ACC112 (cell line): ENCODE data around the gene FYN.

Experiments
- H2AFZ ChIP-seq: fragments of 200-600 bp; sonication (generic); one replicate; pipeline ENCODE4 v1.6.0; 2017; ENCODE audit warnings: antibody characterized with exemption, low read length; ENCODE audit not compliant: unreplicated experiment
- H3K27ac ChIP-seq: fragments of 200-600 bp; sonication (generic); 2 replicates; pipeline ENCODE4 v1.5.1; 2014; ENCODE audit warnings: low read depth, mild to moderate bottlenecking, antibody characterized with exemption, low read length, moderate library complexity
- H3K27me3 ChIP-seq: fragments of 200-600 bp; sonication (generic); 2 replicates; pipeline ENCODE4 v1.6.1; 2014; ENCODE audit warnings: mild to moderate bottlenecking, antibody characterized with exemption, low read length, moderate library complexity, mixed read lengths; ENCODE audit not compliant: insufficient read depth
- H3K36me3 ChIP-seq: fragments of 200-600 bp; sonication (generic); 2 replicates; pipeline ENCODE4 v1.6.1; 2016; ENCODE audit warnings: mild to moderate bottlenecking, antibody characterized with exemption, low read length, moderate library complexity, mixed read lengths; ENCODE audit not compliant: insufficient read depth
- H3K4me1 ChIP-seq: fragments of 200-600 bp; sonication (generic); one replicate; pipeline ENCODE4 v1.6.1; 2016; ENCODE audit warnings: low read length, mixed read lengths; ENCODE audit not compliant: insufficient read depth, unreplicated experiment, control insufficient read depth
- H3K4me3 ChIP-seq: fragments of 200-600 bp; sonication (generic); 2 replicates; pipeline ENCODE4 v1.5.1; 2014; ENCODE audit warnings: mild to moderate bottlenecking, low read depth, low read length
- H3K79me2 ChIP-seq: fragments of 200-600 bp; sonication (generic); one replicate; pipeline ENCODE4 v1.6.0; 2016; ENCODE audit warnings: low read length; ENCODE audit not compliant: control insufficient read depth, unreplicated experiment, insufficient read depth

FYN gene

DNA sequence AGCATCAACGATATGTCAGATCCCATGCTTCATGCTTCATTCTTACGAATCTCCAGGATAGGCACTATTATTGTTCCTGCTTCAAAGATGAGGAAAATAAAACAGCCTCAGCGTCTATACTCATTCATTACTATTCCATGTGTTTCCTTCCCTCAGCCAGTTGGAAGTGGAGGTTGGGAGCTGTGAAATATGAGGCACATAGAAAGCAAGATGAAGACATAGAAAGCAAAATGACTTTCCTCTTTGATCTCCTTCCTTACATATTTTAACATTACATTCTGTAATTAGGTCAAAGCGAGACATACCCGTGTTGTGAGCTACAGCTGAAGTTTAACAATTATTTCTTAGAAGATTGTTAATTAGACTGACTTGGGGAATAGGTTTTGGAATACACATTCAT is 125.4 kb downstream of the FYN start:
- Histone ChIP-seq H3K27me3 (no peaks in the 10 kb centered on the region), H3K27ac (no peak overlapping the region), H3K4me3 (no peak overlapping the region), H2AFZ (no peak overlapping the region), H3K4me1 (peaks cover 28% of the 10 kb centered on the region), H3K36me3 (no peaks in the 10 kb centered on the region), H3K79me2 (no peaks in the 10 kb centered on the region)

DNA sequence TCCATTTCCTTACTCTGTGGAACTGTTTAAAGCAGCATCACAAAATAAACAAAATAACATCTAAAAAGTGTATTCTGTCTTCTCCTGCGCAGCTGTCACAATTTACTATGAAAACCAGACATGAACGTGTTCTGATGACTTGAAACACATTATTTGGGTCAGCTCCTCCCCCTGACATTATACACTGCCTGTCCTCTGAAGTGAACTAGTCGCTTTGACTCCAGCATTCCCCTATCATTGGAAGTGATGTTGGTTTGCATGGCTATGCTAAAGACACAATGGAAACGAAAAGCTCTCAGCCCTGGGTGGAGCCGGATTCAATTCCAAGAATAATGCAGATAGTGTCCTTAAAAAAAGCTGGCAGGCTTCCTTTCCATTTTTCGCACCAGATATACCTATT is 125.9 kb downstream of the FYN start:
- Histone ChIP-seq H2AFZ (no peak overlapping the region), H3K36me3 (no peaks in the 10 kb centered on the region), H3K4me3 (no peak overlapping the region), H3K4me1 (peaks cover 28% of the 10 kb centered on the region), H3K27ac (no peak overlapping the region), H3K79me2 (no peaks in the 10 kb centered on the region), H3K27me3 (no peaks in the 10 kb centered on the region)

DNA sequence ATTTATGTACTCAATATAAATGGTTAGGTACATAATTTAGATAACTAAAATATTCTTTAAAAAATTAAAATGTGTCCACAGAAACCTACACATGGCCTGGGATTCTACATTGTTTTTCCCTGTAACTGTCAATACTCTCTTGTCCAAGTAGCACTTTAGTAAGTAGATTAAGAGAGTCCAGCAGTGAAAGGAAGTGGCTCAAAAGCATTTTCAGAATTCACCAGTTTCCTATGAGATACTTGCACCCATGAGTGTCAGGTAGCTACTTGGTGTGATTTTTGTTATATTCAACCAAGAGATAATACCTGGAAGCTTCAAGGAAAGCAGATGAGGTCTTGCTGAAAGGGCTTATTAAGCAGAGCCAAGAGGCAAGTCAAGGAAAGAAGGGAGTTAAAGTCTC is 126.3 kb downstream of the FYN start:
- Histone ChIP-seq H3K79me2 (no peaks in the 10 kb centered on the region), H3K27ac (no peak overlapping the region), H3K4me3 (no peak overlapping the region), H3K36me3 (no peaks in the 10 kb centered on the region), H2AFZ (no peak overlapping the region), H3K27me3 (no peaks in the 10 kb centered on the region), H3K4me1 (peaks cover 28% of the 10 kb centered on the region)

DNA sequence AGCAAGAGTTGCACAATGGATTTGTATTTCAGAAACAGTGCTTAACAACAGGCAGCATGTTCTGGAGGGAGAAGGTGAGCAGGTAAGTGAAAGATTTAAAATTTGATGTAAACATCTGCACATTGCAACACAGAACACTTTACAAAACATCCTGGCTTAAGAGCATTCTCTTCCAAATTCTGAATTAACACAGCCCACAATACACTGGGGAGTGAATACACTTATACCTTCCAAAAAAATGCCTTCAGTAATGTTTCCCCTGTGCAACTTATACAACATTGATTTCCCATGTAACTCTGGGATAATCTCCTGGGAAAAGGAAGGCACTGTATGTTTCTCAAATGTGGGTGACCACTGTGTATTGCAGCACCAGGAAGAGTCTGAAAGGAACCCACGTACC is 127.6 kb downstream of the FYN start:
- Histone ChIP-seq H3K36me3 (no peaks in the 10 kb centered on the region), H2AFZ (no peak overlapping the region), H3K79me2 (no peaks in the 10 kb centered on the region), H3K4me1 (peaks cover 24% of the 10 kb centered on the region), H3K27ac (no peak overlapping the region), H3K27me3 (no peaks in the 10 kb centered on the region), H3K4me3 (no peak overlapping the region)

DNA sequence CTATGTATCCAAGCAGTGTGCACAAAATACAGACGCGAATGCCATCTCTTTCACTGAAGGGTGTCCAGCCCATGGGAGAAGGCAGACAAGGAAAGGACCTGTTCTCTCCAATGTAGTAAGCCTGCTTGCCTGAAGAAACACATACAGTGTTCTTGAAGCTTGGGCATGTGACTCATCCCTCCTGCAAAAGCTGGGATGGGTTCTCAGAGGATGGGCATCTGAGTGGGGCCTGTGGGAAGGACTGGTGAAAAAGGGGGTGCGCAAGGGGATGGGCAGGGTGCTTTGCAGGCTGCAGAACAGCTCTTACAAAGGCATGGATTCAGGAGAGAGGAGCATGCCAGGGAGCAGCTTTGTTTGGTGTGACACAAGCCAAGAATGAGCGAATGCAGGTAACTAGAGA is 128.1 kb downstream of the FYN start:
- H3K4me1 ChIP-seq = peaks cover 24% of the 10 kb centered on the region
- no peak overlapping the region for H3K4me3 ChIP-seq
- no peaks in the 10 kb centered on the region for H3K79me2 ChIP-seq
- no peaks in the 10 kb centered on the region for H3K27me3 ChIP-seq
- H2AFZ ChIP-seq = no peak overlapping the region
- H3K27ac ChIP-seq = no peak overlapping the region
- H3K36me3 ChIP-seq = no peaks in the 10 kb centered on the region

DNA sequence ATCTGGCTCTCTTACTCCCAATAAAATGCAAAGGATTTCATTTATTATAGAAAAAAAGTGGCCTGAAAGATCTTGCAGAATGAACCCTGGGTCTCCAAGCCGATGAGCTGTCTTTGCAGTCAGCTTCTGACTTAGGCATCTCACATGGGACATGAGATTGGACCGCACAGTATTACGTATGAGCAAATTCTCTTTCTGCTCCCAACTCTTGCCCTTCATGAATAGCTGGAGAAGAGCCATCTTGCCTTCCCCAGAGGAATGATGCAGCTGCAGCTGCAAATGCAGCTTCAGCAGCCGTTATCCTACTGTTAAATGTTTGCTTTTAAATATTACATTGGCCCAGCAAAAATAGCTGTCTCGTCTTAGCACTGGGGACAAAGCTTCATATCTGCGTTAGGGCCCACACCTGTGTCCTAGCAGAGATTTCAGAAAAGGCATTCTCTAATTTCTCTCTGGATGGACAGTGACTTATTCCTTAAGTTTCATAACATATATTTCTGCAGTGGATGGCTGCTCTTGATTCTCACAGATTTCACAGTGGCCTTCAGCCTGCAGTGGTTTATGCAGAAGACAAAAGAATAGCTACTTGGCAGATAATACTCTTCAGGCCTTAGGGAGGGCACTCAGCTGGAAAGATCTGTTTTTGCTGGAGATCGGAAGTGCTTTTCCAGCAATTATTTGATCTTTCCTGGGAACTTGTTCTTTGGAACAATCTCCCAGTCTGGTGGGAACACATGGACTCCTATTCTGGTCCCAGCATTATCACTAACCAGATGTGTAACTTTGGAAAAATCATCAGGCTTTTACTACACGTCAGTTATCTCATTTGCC is 129.2 kb downstream of the FYN start:
- H2AFZ ChIP-seq = no peak overlapping the region
- no peaks in the 10 kb centered on the region for H3K79me2 ChIP-seq
- no peaks in the 10 kb centered on the region for H3K36me3 ChIP-seq
- peak overlapping the region; percentile 27; the same call in 1 of the 2 replicates for H3K27ac ChIP-seq
- no peak overlapping the region for H3K4me3 ChIP-seq
- peaks cover 24% of the 10 kb centered on the region for H3K4me1 ChIP-seq
- H3K27me3 ChIP-seq = no peaks in the 10 kb centered on the region

DNA sequence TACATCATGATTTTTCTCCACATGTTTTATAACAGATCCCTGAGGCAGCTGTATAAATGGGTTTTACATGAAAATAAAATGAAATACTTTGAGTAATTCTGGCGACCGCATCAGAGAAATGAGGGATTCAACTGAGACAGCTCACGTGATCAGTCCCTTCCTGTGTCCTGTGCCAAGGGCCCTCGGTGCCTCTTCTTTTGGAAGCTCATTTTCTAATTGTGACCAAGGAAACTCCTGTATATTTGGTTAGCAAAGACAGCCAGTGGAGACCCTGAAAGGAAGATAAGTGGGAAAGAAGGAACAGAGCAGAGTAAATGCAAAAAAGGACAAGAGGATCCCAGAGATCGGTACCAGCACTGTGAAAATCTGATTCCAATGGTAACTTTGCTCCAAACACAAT is 129.9 kb downstream of the FYN start:
- Histone ChIP-seq H3K27ac (peak overlapping the region; percentile 27; the same call in 1 of the 2 replicates), H3K36me3 (no peaks in the 10 kb centered on the region), H3K4me1 (peaks cover 24% of the 10 kb centered on the region), H2AFZ (no peak overlapping the region), H3K79me2 (no peaks in the 10 kb centered on the region), H3K27me3 (no peaks in the 10 kb centered on the region), H3K4me3 (no peak overlapping the region)

DNA sequence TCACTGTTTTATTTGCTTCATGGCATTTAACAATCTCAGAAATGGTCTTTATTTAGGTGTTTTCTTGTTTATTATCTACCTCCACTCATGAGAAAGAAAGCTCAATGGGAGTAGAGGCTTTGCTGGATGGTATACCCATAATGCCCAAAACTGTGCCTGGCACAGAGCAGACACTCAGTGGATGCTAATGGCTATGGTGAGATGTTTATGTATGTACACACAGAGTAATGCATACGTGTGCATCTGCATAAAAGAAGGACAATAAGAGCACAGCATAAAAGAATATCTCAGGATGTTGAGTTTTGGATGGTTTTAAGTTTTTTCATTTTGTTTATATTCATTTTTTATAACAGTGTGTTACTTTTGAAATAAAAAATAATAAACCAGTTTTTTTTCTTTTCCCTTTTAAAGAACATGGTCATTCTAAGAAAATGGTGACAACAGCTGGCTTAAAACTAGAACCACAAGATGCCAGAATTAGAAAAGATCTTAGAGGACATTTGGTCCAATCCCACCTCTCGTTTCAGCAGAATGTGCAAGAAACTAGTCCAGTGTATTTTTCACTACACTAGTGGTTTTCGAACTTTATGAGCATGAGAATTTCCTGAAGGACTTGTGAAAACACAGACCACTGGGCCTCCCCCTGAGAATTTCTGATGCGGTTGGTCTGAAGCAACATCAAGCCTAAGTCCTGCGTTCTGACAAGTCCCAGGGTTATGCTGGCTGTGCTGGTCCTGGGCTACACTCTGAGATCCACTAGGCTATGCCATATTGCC is 131.9 kb downstream of the FYN start:
- H3K4me3 ChIP-seq = no peak overlapping the region
- H3K27me3 ChIP-seq = no peaks in the 10 kb centered on the region
- no peak overlapping the region for H2AFZ ChIP-seq
- H3K36me3 ChIP-seq = no peaks in the 10 kb centered on the region
- H3K27ac ChIP-seq = no peak overlapping the region
- H3K4me1 ChIP-seq = peaks cover 30% of the 10 kb centered on the region
- no peaks in the 10 kb centered on the region for H3K79me2 ChIP-seq

DNA sequence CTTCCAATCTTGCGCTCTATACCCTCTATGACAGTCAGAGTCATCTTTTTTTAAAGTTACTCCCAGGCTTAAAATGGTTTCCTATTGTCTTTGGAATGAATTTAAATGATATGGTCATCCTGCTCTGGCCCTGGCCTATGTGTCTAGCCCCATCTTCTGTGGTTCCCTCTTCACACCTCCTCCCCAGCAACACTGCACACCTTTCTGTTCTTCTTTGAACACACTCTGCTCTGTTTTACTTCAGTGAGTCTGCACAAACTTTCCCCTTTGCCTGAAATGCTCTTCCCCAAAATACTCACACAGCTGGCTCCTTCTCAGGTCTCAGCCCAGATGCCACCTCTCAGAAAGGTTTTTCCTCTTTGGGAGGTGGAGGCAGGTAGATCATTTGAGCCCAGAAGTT is 132.7 kb downstream of the FYN start:
- Histone ChIP-seq H3K4me3 (no peak overlapping the region), H3K27me3 (no peaks in the 10 kb centered on the region), H2AFZ (no peak overlapping the region), H3K27ac (no peak overlapping the region), H3K79me2 (no peaks in the 10 kb centered on the region), H3K4me1 (peaks cover 29% of the 10 kb centered on the region), H3K36me3 (no peaks in the 10 kb centered on the region)

DNA sequence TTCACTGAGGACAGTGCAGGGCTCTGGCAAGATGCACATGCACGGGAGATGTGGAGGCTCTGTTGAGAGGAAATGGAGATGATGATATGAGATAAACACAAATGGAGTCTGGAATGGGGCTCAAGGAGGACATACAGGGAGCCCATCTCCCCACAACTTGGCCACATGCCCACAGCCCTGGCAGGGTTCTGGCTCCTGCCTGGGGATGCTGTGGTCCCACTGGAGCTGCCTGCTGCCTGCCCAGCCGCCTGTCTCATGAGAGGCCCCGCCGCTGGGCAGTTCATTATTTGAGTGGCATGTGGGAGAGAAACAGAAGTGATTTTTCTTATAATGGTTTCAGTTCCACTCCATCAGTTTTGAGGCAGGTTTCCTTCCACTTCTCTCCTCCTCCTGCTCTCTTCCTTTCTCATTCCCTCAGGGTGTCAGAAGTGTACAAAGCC is 134.0 kb downstream of the FYN start:
- Histone ChIP-seq H3K79me2 (no peaks in the 10 kb centered on the region), H2AFZ (no peak overlapping the region), H3K4me3 (no peak overlapping the region), H3K36me3 (no peaks in the 10 kb centered on the region), H3K27me3 (no peaks in the 10 kb centered on the region), H3K4me1 (peaks cover 17% of the 10 kb centered on the region), H3K27ac (no peak overlapping the region)

DNA sequence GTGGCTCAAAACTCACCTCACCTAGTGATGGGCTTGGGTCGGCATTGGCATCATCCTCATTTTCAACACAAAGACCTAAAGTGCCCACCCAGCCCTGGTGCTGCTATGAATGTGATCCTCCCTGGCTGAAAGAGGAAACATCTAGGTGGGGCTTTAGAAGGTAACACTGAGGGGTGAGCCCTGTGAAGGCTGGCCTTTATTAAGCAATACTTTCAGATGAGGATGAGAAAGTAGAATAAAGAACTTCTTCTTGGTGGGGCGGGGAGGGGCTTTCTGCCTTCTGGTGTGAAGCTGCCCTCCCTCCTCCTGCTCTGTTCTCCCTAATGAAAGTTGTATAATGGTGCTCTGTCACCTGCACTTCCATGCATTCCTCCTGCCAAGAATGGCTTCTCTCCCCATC is 134.6 kb downstream of the FYN start:
- Histone ChIP-seq H2AFZ (no peak overlapping the region), H3K4me1 (peaks cover 11% of the 10 kb centered on the region), H3K4me3 (no peak overlapping the region), H3K36me3 (no peaks in the 10 kb centered on the region), H3K27me3 (no peaks in the 10 kb centered on the region), H3K79me2 (no peaks in the 10 kb centered on the region), H3K27ac (no peak overlapping the region)
